HuH-7 (cell line): ENCODE measurements around the gene XYLT2.
"Not testable (repeated sequence)": the region's sequence is repeated elsewhere in the genome, so short reads cannot be mapped to it uniquely, and the experiment has no call there.

Experiments
- DNase-seq: peaks from one replicate; pipeline ENCODE4 v3.0.0; 2011; ENCODE audit warnings: low spot score

XYLT2 gene

GRCh38 chr17:50319306-50320004, 26.5 kb upstream of the XYLT2 start:
- DNase-seq: no peak

- no peak for DNase-seq
Observed at GRCh38 chr17:50322271-50322670, 23.7 kb upstream of the XYLT2 start.

GRCh38 chr17:50323060-50323459, 22.9 kb upstream of the XYLT2 start:
- DNase-seq: no peak

GRCh38 chr17:50325906-50326305, 20.0 kb upstream of the XYLT2 start:
- no peak for DNase-seq

GRCh38 chr17:50326831-50327364, 19.0 kb upstream of the XYLT2 start:
- DNase-seq: no peak

- DNase-seq: no peak
Observed at GRCh38 chr17:50328363-50329325, 17.3 kb upstream of the XYLT2 start.

GRCh38 chr17:50329716-50330115, 16.2 kb upstream of the XYLT2 start:
- DNase-seq: no peak

- DNase-seq: no peak
Observed at GRCh38 chr17:50330151-50330775, 15.7 kb upstream of the XYLT2 start.

GRCh38 chr17:50331085-50331791, 14.7 kb upstream of the XYLT2 start:
- no peak for DNase-seq

GRCh38 chr17:50332196-50332595, 13.7 kb upstream of the XYLT2 start:
- DNase-seq: no peak

- not testable (repeated sequence) for DNase-seq
Observed at GRCh38 chr17:50333291-50334057, 12.5 kb upstream of the XYLT2 start.

- no peak for DNase-seq
Observed at GRCh38 chr17:50337956-50338355, 8.0 kb upstream of the XYLT2 start.

GRCh38 chr17:50338645-50339044, 7.3 kb upstream of the XYLT2 start:
- DNase-seq: no peak

GRCh38 chr17:50339381-50339780, 6.5 kb upstream of the XYLT2 start:
- DNase-seq: no peak

- no peak for DNase-seq
Observed at GRCh38 chr17:50344731-50345365, 1.1 kb upstream of the XYLT2 start.

GRCh38 chr17:50346313-50347116, 589 bp downstream of the XYLT2 start:
- DNase-seq: peak; percentile 68

GRCh38 chr17:50347117-50347893, 1.4 kb downstream of the XYLT2 start:
- no peak for DNase-seq

GRCh38 chr17:50347894-50348291, 2.0 kb downstream of the XYLT2 start:
- no peak for DNase-seq
